ENCODE results near the gene ISL2.

Gene ISL2

GRCh38 chr15:76349301-76350070, 12.9 kb downstream of the ISL2 start:
- peak; percentile 71 for ATAC-seq
- no peak for TF ChIP-seq RARB (CRISPR knock-in tag; IDR thresholded peaks at IDR 0.05)
- no peak for TF ChIP-seq TOX (CRISPR knock-in tag; IDR thresholded peaks at IDR 0.05; ENCODE audit: borderline replicate concordance)
- no peak for TF ChIP-seq ESRRG (CRISPR knock-in tag; IDR thresholded peaks at IDR 0.05)
- TF ChIP-seq ZFP3 (CRISPR knock-in tag; IDR thresholded peaks at IDR 0.05), result no peak
- no peak for TF ChIP-seq SNAI2 (CRISPR knock-in tag; IDR thresholded peaks at IDR 0.05)
- TF ChIP-seq ZNF8 (CRISPR knock-in tag; IDR thresholded peaks at IDR 0.05), result no peak
- no peak for TF ChIP-seq CSDC2 (CRISPR knock-in tag; IDR thresholded peaks at IDR 0.05)
- TF ChIP-seq TCF4 (CRISPR knock-in tag; IDR thresholded peaks at IDR 0.05; ENCODE audit: borderline replicate concordance), result no peak
- no peak for TF ChIP-seq ZNF70 (CRISPR knock-in tag; IDR thresholded peaks at IDR 0.05)
- TF ChIP-seq CREB5 (CRISPR knock-in tag; IDR thresholded peaks at IDR 0.05; ENCODE audit: low read depth), result no peak

- TF ChIP-seq ZNF70 (CRISPR knock-in tag; IDR thresholded peaks at IDR 0.05) (no peak), SNAI2 (CRISPR knock-in tag; IDR thresholded peaks at IDR 0.05) (no peak), ESRRG (CRISPR knock-in tag; IDR thresholded peaks at IDR 0.05) (no peak), CREB5 (CRISPR knock-in tag; IDR thresholded peaks at IDR 0.05; ENCODE audit: low read depth) (no peak), ZNF8 (CRISPR knock-in tag; IDR thresholded peaks at IDR 0.05) (no peak), TCF4 (CRISPR knock-in tag; IDR thresholded peaks at IDR 0.05; ENCODE audit: borderline replicate concordance) (no peak), POU6F1 (CRISPR knock-in tag; IDR thresholded peaks at IDR 0.05; ENCODE audit: borderline replicate concordance, low read depth) (no peak), GLIS3 (CRISPR knock-in tag; IDR thresholded peaks at IDR 0.05) (no peak), OSR1 (CRISPR knock-in tag; IDR thresholded peaks at IDR 0.05) (no peak), CSDC2 (CRISPR knock-in tag; IDR thresholded peaks at IDR 0.05) (no peak), BACH2 (CRISPR knock-in tag; IDR thresholded peaks at IDR 0.05; ENCODE audit: borderline replicate concordance) (no peak), TSHZ2 (CRISPR knock-in tag; IDR thresholded peaks at IDR 0.05) (no peak)
- ATAC-seq, result no peak
These were observed 16.5 kb downstream of the ISL2 start for GRCh38 chr15:76353023-76353577.

- ATAC-seq, result no peak
- TF ChIP-seq CREB5 (CRISPR knock-in tag; IDR thresholded peaks at IDR 0.05; ENCODE audit: low read depth) (no peak), ZFP30 (CRISPR knock-in tag; IDR thresholded peaks at IDR 0.05) (no peak), ISL1 (CRISPR knock-in tag; IDR thresholded peaks at IDR 0.05) (no peak), ARNTL (CRISPR knock-in tag; IDR thresholded peaks at IDR 0.05; ENCODE audit: borderline replicate concordance, low read depth) (no peak), POU6F1 (CRISPR knock-in tag; IDR thresholded peaks at IDR 0.05; ENCODE audit: borderline replicate concordance, low read depth) (no peak)
These were observed 17.3 kb downstream of the ISL2 start for GRCh38 chr15:76353903-76354302.
